ENCODE data around the gene FAM47E.

FAM47E gene

DNA sequence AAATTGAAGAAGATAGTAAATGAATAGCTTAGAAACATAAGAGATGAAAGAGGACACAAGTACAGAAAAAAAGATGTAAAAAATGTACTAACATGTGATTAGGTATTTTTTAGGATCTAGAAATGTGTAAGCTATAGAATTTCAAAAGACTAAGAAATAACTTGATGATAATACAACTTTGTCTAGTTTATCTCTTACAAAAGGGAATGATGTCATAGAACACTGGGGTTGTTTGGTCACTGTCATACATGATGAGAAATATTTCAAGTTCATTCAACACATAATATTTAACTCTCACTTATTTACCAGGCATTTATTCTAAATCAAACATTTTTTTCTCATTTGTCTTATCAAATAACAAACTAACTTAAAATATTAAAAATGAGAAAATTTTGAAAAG is 73.6 kb downstream of the FAM47E start:
- DNase-seq: no peak
- no peak overlapping the region for H3K4me3 ChIP-seq (ENCODE audit: insufficient read depth, low read depth, low read length, poor library complexity, severe bottlenecking)
- H3K27me3 ChIP-seq (replicated peaks; ENCODE audit: control insufficient read depth, insufficient read depth, low read length, poor library complexity, severe bottlenecking): peaks cover 4% of the 10 kb centered on the region
- no peaks in the 10 kb centered on the region for H3K4me1 ChIP-seq (ENCODE audit: control insufficient read depth, insufficient read depth, low read length, poor library complexity, severe bottlenecking)
- H3K27ac ChIP-seq (ENCODE audit: insufficient read depth, low read length, poor library complexity, severe bottlenecking): no peak overlapping the region
- no peaks in the 10 kb centered on the region for H3K36me3 ChIP-seq (ENCODE audit: control insufficient read depth, insufficient read depth, low read length)
- no peaks in the 10 kb centered on the region for H3K9me3 ChIP-seq (ENCODE audit: control insufficient read depth, low read length)

DNA sequence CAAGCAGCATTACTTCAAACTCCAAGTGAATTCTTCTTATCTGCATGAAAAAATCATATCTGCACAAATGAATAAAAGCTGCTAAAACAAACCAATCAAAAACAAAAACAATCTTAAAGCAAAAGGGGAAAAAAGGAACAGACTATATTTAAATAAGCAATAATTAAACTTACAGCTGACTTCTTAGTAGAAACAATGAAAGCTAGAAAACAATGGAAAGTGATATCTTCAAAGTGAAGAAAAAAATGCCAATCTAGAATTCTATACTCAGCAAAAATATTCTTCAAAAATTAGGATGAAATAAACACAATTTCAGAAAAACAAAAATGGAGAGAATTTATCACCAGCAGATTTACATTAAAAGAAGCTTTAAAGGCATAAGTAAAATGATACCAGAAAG is 75.0 kb downstream of the FAM47E start:
- no peak for DNase-seq
- Histone ChIP-seq H3K36me3 (ENCODE audit: control insufficient read depth, insufficient read depth, low read length) (no peaks in the 10 kb centered on the region), H3K4me3 (ENCODE audit: insufficient read depth, low read depth, low read length, poor library complexity, severe bottlenecking) (no peak overlapping the region), H3K27ac (ENCODE audit: insufficient read depth, low read length, poor library complexity, severe bottlenecking) (no peak overlapping the region), H3K9me3 (ENCODE audit: control insufficient read depth, low read length) (no peaks in the 10 kb centered on the region), H3K27me3 (replicated peaks; ENCODE audit: control insufficient read depth, insufficient read depth, low read length, poor library complexity, severe bottlenecking) (peaks cover 4% of the 10 kb centered on the region), H3K4me1 (ENCODE audit: control insufficient read depth, insufficient read depth, low read length, poor library complexity, severe bottlenecking) (no peaks in the 10 kb centered on the region)

Measured in effector memory CD4-positive, alpha-beta T cell (primary cell).